Measurements from ENCODE around the gene INMT. TPM values are rescaled to one million over a fixed set of nuclear protein-coding genes. Genes with fewer than 3 reads are reported as not detected.

Gene INMT
- polyA plus RNA-seq, 1 of the 3 experiments (the other 2 are of a cell fraction): not detected

- WGBS (ENCODE audit: low lambda C conversion rate): 42% methylated on average over 6 of the region's 6 CpGs
- no peak for TF ChIP-seq FOXM1 (IDR thresholded peaks at IDR 0.05; ENCODE audit: low read depth)
- TF ChIP-seq, protein P1, sequence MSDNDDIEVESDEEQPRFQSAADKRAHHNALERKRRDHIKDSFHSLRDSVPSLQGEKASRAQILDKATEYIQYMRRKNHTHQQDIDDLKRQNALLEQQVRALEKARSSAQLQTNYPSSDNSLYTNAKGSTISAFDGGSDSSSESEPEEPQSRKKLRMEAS (IDR thresholded peaks at IDR 0.05; ENCODE audit: low read depth): no peak
- TF ChIP-seq, protein P2, sequence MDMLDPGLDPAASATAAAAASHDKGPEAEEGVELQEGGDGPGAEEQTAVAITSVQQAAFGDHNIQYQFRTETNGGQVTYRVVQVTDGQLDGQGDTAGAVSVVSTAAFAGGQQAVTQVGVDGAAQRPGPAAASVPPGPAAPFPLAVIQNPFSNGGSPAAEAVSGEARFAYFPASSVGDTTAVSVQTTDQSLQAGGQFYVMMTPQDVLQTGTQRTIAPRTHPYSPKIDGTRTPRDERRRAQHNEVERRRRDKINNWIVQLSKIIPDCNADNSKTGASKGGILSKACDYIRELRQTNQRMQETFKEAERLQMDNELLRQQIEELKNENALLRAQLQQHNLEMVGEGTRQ (IDR thresholded peaks at IDR 0.05; ENCODE audit: borderline replicate concordance, low read depth, low read length): no peak
- TF ChIP-seq FOXJ3 (CRISPR knock-in tag; IDR thresholded peaks at IDR 0.05): no peak
- TF ChIP-seq FOSL2 (IDR thresholded peaks at IDR 0.05; ENCODE audit: borderline replicate concordance, low read depth): no peak
- no peak for TF ChIP-seq ELF1 (IDR thresholded peaks at IDR 0.05)
- TF ChIP-seq TAF1 (IDR thresholded peaks at IDR 0.05; ENCODE audit: borderline replicate concordance, low read depth, low read length): no peak
- TF ChIP-seq TEAD4 (IDR thresholded peaks at IDR 0.05; ENCODE audit: borderline replicate concordance, insufficient read depth): no peak
- TF ChIP-seq USF1 (IDR thresholded peaks at IDR 0.05; ENCODE audit: borderline replicate concordance, low read depth): no peak
- TF ChIP-seq CHD2 (IDR thresholded peaks at IDR 0.05; ENCODE audit: low read length, partially characterized antibody): no peak
- no peak for TF ChIP-seq SMC3 (IDR thresholded peaks at IDR 0.05; ENCODE audit: low read depth, low read length)
- no peak for TF ChIP-seq EZH2phosphoT487 (IDR thresholded peaks at IDR 0.05; ENCODE audit: borderline replicate concordance, low read depth)
- no peak for TF ChIP-seq EP300 (IDR thresholded peaks at IDR 0.05; ENCODE audit: borderline replicate concordance in 1 of 2, low read depth in 1 of 2, low read length in 1 of 2)
- H4K20me1 ChIP-seq (ENCODE audit: insufficient read depth): no peaks in the 10 kb centered on the region
- H3K4me1 ChIP-seq (ENCODE audit: control insufficient read depth in 1 of 2, insufficient read depth in 2 of 2, low read depth in 1 of 2, low read length in 1 of 2): peaks cover 0 to 5% of the 10 kb centered on the region in 2 experiments; a peak in 1 of 4 replicates
- ChIA-PET CTCF (interaction anchor here (1.4 to 3.8 kb wide), 4 partner anchors 11 to 26 kb away, joined by 3 to 47 read pairs (median 10); no protein-coding TSS in a partner anchor), POLR2A (no interaction called here)
- H3K9me3 ChIP-seq: no peaks in the 10 kb centered on the region
- DNase-seq: no peak
- H3K27ac ChIP-seq (ENCODE audit: low read depth in 2 of 2, low read length in 1 of 2): no peak overlapping the region
- no peaks in the 10 kb centered on the region for H3K79me2 ChIP-seq (ENCODE audit: insufficient read depth)
- H3K9me2 ChIP-seq: no peaks in the 10 kb centered on the region
- peaks cover 46% of the 10 kb centered on the region for H3K27me3 ChIP-seq (ENCODE audit: insufficient read depth)
- no peaks in the 10 kb centered on the region for H3K36me3 ChIP-seq (replicated peaks in 1 of 2; ENCODE audit: control insufficient read depth in 1 of 2, insufficient read depth in 2 of 2, low read length in 1 of 2)
- no peak overlapping the region for H3K9ac ChIP-seq
- no peak overlapping the region for H3K4me3 ChIP-seq (ENCODE audit: low read depth in 2 of 2, low read length in 1 of 2)
- H3K4me2 ChIP-seq: no peak overlapping the region
- no peak overlapping the region for H2AFZ ChIP-seq (ENCODE audit: low read depth)
- H3F3A ChIP-seq (replicated peaks; ENCODE audit: insufficient read depth): no peaks in the 10 kb centered on the region
These were observed 23.3 kb upstream of the INMT start for GRCh38 chr7:30728591-30729100.

GRCh38 chr7:30729642-30730041, 22.3 kb upstream of the INMT start:
- POLR2A ChIA-PET: no interaction called here
- Histone ChIP-seq H3K27me3 (ENCODE audit: insufficient read depth) (peaks cover 43% of the 10 kb centered on the region), H3K9me2 (no peaks in the 10 kb centered on the region), H2AFZ (ENCODE audit: low read depth) (no peak overlapping the region), H3K36me3 (replicated peaks in 1 of 2; ENCODE audit: control insufficient read depth in 1 of 2, insufficient read depth in 2 of 2, low read length in 1 of 2) (no peaks in the 10 kb centered on the region), H3K4me1 (ENCODE audit: control insufficient read depth in 1 of 2, insufficient read depth in 2 of 2, low read depth in 1 of 2, low read length in 1 of 2) (peaks cover 0 to 5% of the 10 kb centered on the region in 2 experiments; a peak in 1 of 4 replicates), H3K4me3 (ENCODE audit: low read depth in 2 of 2, low read length in 1 of 2) (no peak overlapping the region), H3K79me2 (ENCODE audit: insufficient read depth) (no peaks in the 10 kb centered on the region), H3K27ac (ENCODE audit: low read depth in 2 of 2, low read length in 1 of 2) (no peak overlapping the region), H3F3A (replicated peaks; ENCODE audit: insufficient read depth) (no peaks in the 10 kb centered on the region), H3K4me2 (no peak overlapping the region), H3K9me3 (no peaks in the 10 kb centered on the region), H4K20me1 (ENCODE audit: insufficient read depth) (no peaks in the 10 kb centered on the region), H3K9ac (no peak overlapping the region)
- TF ChIP-seq YY1 (IDR thresholded peaks at IDR 0.05; ENCODE audit: low read depth): no peak
- no peak for TF ChIP-seq EZH2phosphoT487 (IDR thresholded peaks at IDR 0.05; ENCODE audit: borderline replicate concordance, low read depth)
- no peak for TF ChIP-seq JUND (IDR thresholded peaks at IDR 0.05)
- TF ChIP-seq FOXJ3 (CRISPR knock-in tag; IDR thresholded peaks at IDR 0.05): no peak
- no peak for TF ChIP-seq TCF12 (IDR thresholded peaks at IDR 0.05)
- TF ChIP-seq, protein P3, sequence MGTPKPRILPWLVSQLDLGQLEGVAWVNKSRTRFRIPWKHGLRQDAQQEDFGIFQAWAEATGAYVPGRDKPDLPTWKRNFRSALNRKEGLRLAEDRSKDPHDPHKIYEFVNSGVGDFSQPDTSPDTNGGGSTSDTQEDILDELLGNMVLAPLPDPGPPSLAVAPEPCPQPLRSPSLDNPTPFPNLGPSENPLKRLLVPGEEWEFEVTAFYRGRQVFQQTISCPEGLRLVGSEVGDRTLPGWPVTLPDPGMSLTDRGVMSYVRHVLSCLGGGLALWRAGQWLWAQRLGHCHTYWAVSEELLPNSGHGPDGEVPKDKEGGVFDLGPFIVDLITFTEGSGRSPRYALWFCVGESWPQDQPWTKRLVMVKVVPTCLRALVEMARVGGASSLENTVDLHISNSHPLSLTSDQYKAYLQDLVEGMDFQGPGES (IDR thresholded peaks at IDR 0.05; ENCODE audit: low read depth, low read length): no peak
- TF ChIP-seq RFX5 (IDR thresholded peaks at IDR 0.05; ENCODE audit: low read length): no peak
- CTCF ChIA-PET: interaction anchor here (1.1 to 3.8 kb wide), 3 partner anchors 11 to 161 kb away, joined by 3 to 47 read pairs (median 3); no protein-coding TSS in a partner anchor
- DNase-seq: no peak
- 12% methylated on average over 2 of the region's 2 CpGs for WGBS (ENCODE audit: low lambda C conversion rate)

Data from SK-N-SH (cell line).